Measurements from ENCODE around the gene RAB20. TPM values are rescaled to one million over a fixed set of nuclear protein-coding genes. Genes with fewer than 3 reads are reported as not detected.

RAB20 gene
- total and polyA plus RNA-seq, 10 of the 15 experiments (the other 5 are each of a cell fraction or from before 2014, with no cell fraction given): 0.48 to 33.1 (median 9.6) TPM

GRCh38 chr13:110529522-110530311 is 31.8 kb downstream of the RAB20 start (continued):
- TF ChIP-seq NR2C2 (IDR thresholded peaks at IDR 0.05; ENCODE audit: borderline replicate concordance, control insufficient read depth, insufficient read length, low read depth) (no peak), NFYA (IDR thresholded peaks at IDR 0.05; ENCODE audit: borderline replicate concordance, low read depth, low read length) (no peak), SPI1 (IDR thresholded peaks at IDR 0.05; ENCODE audit: borderline replicate concordance, insufficient read depth, low read depth, low read length) (no peak)

GRCh38 chr13:110528911-110529310 is 32.6 kb downstream of the RAB20 start:
- H3K36me3 ChIP-seq (ENCODE audit: control insufficient read depth in 2 of 2, insufficient read depth in 2 of 2, low read length in 1 of 2): peaks cover 0 to under 1% of the 10 kb centered on the region in 2 experiments; a peak in 1 of 4 replicates
- no peak overlapping the region for H3K4me3 ChIP-seq
- FAIRE-seq (no peak), DNase-seq (ENCODE audit: low read depth, low spot score) (no peak), ATAC-seq (no peak)
- CTCF ChIA-PET: interaction anchor here (0.7 to 1.6 kb wide), 4 partner anchors 9 to 73 kb away, joined by 3 to 4 read pairs (median 3); no protein-coding TSS in a partner anchor
- no peak overlapping the region for H2AFZ ChIP-seq (ENCODE audit: control insufficient read depth, low read depth, low read length)
- no peak overlapping the region for H3K27ac ChIP-seq (ENCODE audit: control insufficient read depth, insufficient read depth)
- intact Hi-C loops (cut with micrococcal nuclease; ENCODE audit: unreplicated experiment) (loop anchor here (5.0 kb wide), 1 partner anchor 57 kb away; no protein-coding TSS in a partner anchor), in situ Hi-C loops (cut with MboI) (no loop called here)
- H3K4me1 ChIP-seq (ENCODE audit: control insufficient read depth, insufficient read depth, low read length): peaks cover 18% of the 10 kb centered on the region
- H3K9me3 ChIP-seq (replicated peaks; ENCODE audit: control insufficient read depth, insufficient read depth, low read length): no peaks in the 10 kb centered on the region
- H4K20me1 ChIP-seq (ENCODE audit: control insufficient read depth, insufficient read depth): no peaks in the 10 kb centered on the region
- RAD21 ChIA-PET (ENCODE audit: unreplicated experiment): no interaction called here
- no peaks in the 10 kb centered on the region for H3K79me2 ChIP-seq (ENCODE audit: control insufficient read depth, insufficient read depth, low read length)
- SMC1A ChIA-PET (ENCODE audit: uncharacterized antibody, unreplicated experiment): interaction anchor here (0.6 to 5.9 kb wide), 3 partner anchors 10 to 293 kb away, joined by 3 to 38 read pairs (median 31); no protein-coding TSS in a partner anchor
- H3K27me3 ChIP-seq (replicated peaks in 1 of 2; ENCODE audit: control insufficient read depth in 2 of 2, insufficient read depth in 2 of 2, low read length in 1 of 2): no peaks in the 10 kb centered on the region
- no TSS peak for BruUV-seq (replicated peaks)
- 95% methylated on average over 6 of the region's 6 CpGs for WGBS (ENCODE audit: insufficient coverage, insufficient replicate concordance, low lambda C conversion rate, missing lambda C conversion rate)
- POLR2A ChIA-PET: interaction anchor here (0.7 kb wide), 1 partner anchor 10 kb away, joined by 5 read pairs; no protein-coding TSS in a partner anchor
- H3K4me2 ChIP-seq (ENCODE audit: control insufficient read depth, insufficient read depth): no peak overlapping the region
- H3K9ac ChIP-seq (ENCODE audit: control insufficient read depth, insufficient read depth, low read length): no peak overlapping the region
- TF ChIP-seq BCL11A (IDR thresholded peaks at IDR 0.05; ENCODE audit: low read depth, low read length) (no peak), ZBTB4 (CRISPR knock-in tag; IDR thresholded peaks at IDR 0.05) (no peak), TARDBP (IDR thresholded peaks at IDR 0.05; ENCODE audit: borderline replicate concordance) (no peak), BMI1 (IDR thresholded peaks at IDR 0.05; ENCODE audit: borderline replicate concordance) (no peak), USF1 (IDR thresholded peaks at IDR 0.05; ENCODE audit: borderline replicate concordance, extremely low read length, insufficient read depth, low read depth, low read length) (no peak), ZNF384 (IDR thresholded peaks at IDR 0.05; ENCODE audit: borderline replicate concordance, low read depth, low read length) (no peak), ATF2 (IDR thresholded peaks at IDR 0.05; ENCODE audit: low read length) (no peak), HDAC2 (IDR thresholded peaks at IDR 0.05) (no peak), ZSCAN29 (IDR thresholded peaks at IDR 0.05) (no peak), HDAC6 (IDR thresholded peaks at IDR 0.05; ENCODE audit: unreplicated experiment) (no peak), SRF (IDR thresholded peaks at IDR 0.05; ENCODE audit: low read depth in 2 of 2, low read length in 2 of 2) (no peak), MEF2B (IDR thresholded peaks at IDR 0.05; ENCODE audit: partially characterized antibody, poor library complexity, severe bottlenecking) (no peak), MYC (IDR thresholded peaks at IDR 0.05; ENCODE audit: insufficient read depth, insufficient read length, insufficient replicate concordance, low read length, severe bottlenecking) (no peak)
